Astrocyte (in vitro differentiated cells and primary cell): ENCODE measurements around the gene NUP214. TPM values are rescaled to one million over a fixed set of nuclear protein-coding genes. Genes with fewer than 3 reads are reported as not detected.
A peak's percentile ranks its signal among the peaks of the same experiment; 100 is the strongest.

Source experiments
- DNase-seq: peaks from one replicate; pipeline ENCODE4 v3.0.0-alpha.2; 2010; ENCODE audit warnings: low read depth
- FAIRE-seq: peaks from 2 replicates; lab custom pipeline; 2011; peaks lifted over from hg19 to GRCh38; lab: Jason Lieb, UNC
- H2AFZ ChIP-seq: 2 replicates; pipeline ENCODE4 v1.6.0; 2012; ENCODE audit warnings: low read depth, low read length, inconsistent platforms
- H3K27ac ChIP-seq: 2 replicates; pipeline ENCODE4 v1.5.1; 2011; ENCODE audit warnings: low read depth, low read length, inconsistent platforms
- H3K27me3 ChIP-seq: 2 replicates; pipeline ENCODE4 v1.6.0; 2011; ENCODE audit warnings: low read length, inconsistent platforms; ENCODE audit not compliant: insufficient read depth
- H3K36me3 ChIP-seq: 2 replicates; pipeline ENCODE4 v1.5.1; 2011; ENCODE audit warnings: low read length, inconsistent platforms; ENCODE audit not compliant: insufficient read depth
- H3K4me1 ChIP-seq: 2 replicates; pipeline ENCODE4 v1.5.1; 2011; ENCODE audit warnings: low read length, inconsistent platforms; ENCODE audit not compliant: insufficient read depth
- H3K4me2 ChIP-seq: 2 replicates; pipeline ENCODE4 v1.6.0; 2012; ENCODE audit warnings: low read length, inconsistent platforms
- H3K4me3 ChIP-seq: 2 replicates; pipeline ENCODE4 v1.5.1; 2011; ENCODE audit warnings: low read depth, mild to moderate bottlenecking, low read length, inconsistent platforms; ENCODE audit not compliant: insufficient read depth
- H3K79me2 ChIP-seq: 2 replicates; pipeline ENCODE4 v1.6.0; 2012; ENCODE audit warnings: mild to moderate bottlenecking, low read length, inconsistent platforms; ENCODE audit not compliant: insufficient read depth
- H3K9ac ChIP-seq: 2 replicates; pipeline ENCODE4 v1.6.0; 2012; ENCODE audit warnings: mild to moderate bottlenecking, low read length, inconsistent platforms
- H3K9me3 ChIP-seq: 2 replicates; pipeline ENCODE4 v1.5.1; 2012; ENCODE audit warnings: low read depth, mild to moderate bottlenecking, low read length, inconsistent platforms; ENCODE audit not compliant: insufficient read depth
- H4K20me1 ChIP-seq: 2 replicates; pipeline ENCODE4 v1.6.0; 2012; ENCODE audit warnings: low read length, inconsistent platforms; ENCODE audit not compliant: insufficient read depth
- H3K27ac Mint-ChIP-seq: one replicate; pipeline ENCODE4 v1.8.0; 2021; ENCODE audit warnings: mild to moderate bottlenecking, mixed read lengths; ENCODE audit not compliant: unreplicated experiment
- H3K27me3 Mint-ChIP-seq: one replicate; pipeline ENCODE4 v1.8.0; 2021; ENCODE audit warnings: low read depth, mixed read lengths; ENCODE audit not compliant: unreplicated experiment
- H3K36me3 Mint-ChIP-seq: one replicate; pipeline ENCODE4 v1.8.0; 2021; ENCODE audit warnings: low read depth, mixed read lengths; ENCODE audit not compliant: unreplicated experiment
- H3K4me1 Mint-ChIP-seq: one replicate; pipeline ENCODE4 v1.8.0; 2021; ENCODE audit warnings: low read depth, mixed read lengths; ENCODE audit not compliant: unreplicated experiment
- H3K4me3 Mint-ChIP-seq: one replicate; pipeline ENCODE4 v1.8.0; 2021; ENCODE audit warnings: mild to moderate bottlenecking, moderate library complexity, mixed read lengths; ENCODE audit not compliant: unreplicated experiment
- H3K9me3 Mint-ChIP-seq: one replicate; pipeline ENCODE4 v1.8.0; 2021; ENCODE audit warnings: mild to moderate bottlenecking, mixed read lengths; ENCODE audit not compliant: unreplicated experiment
- CTCF ChIP-seq: IDR thresholded peaks from 2 replicates; pipeline ENCODE4 v1.5.1; 2011; ENCODE audit warnings: low read depth, mild to moderate bottlenecking, inconsistent platforms, low read length, moderate library complexity; ENCODE audit not compliant: insufficient read depth
- EZH2 ChIP-seq: IDR thresholded peaks from 2 replicates; pipeline ENCODE4 v1.6.1; 2012; ENCODE audit warnings: mild to moderate bottlenecking, low read length, inconsistent platforms; ENCODE audit not compliant: insufficient read depth
- total RNA-seq: library from RNA; stranded (reverse); gene quantifications from 2 replicates; pipeline ENCODE4 v1.2.1, GENCODE V29; 2021

Gene NUP214
- total RNA-seq, 1 donor from 2014 or later: 30.5 TPM

- Histone ChIP-seq H3K27ac (no peak overlapping the region), H3K4me1 (peaks cover 16% of the 10 kb centered on the region), H3K27me3 (no peaks in the 10 kb centered on the region), H3K4me3 (no peak overlapping the region), H2AFZ (no peak overlapping the region), H4K20me1 (no peaks in the 10 kb centered on the region), H3K36me3 (no peaks in the 10 kb centered on the region), H3K9ac (no peak overlapping the region), H3K9me3 (no peaks in the 10 kb centered on the region), H3K4me2 (no peak overlapping the region), H3K79me2 (peaks cover 9% of the 10 kb centered on the region)
- no peak overlapping the region for H3K27ac Mint-ChIP-seq
- no peaks in the 10 kb centered on the region for H3K27me3 Mint-ChIP-seq
- no peaks in the 10 kb centered on the region for H3K36me3 Mint-ChIP-seq
- DNase-seq: no peak
- no peak for FAIRE-seq
- no peak for TF ChIP-seq CTCF
- no peak for TF ChIP-seq EZH2
- no peak overlapping the region for H3K4me3 Mint-ChIP-seq
- H3K9me3 Mint-ChIP-seq: peaks cover 2% of the 10 kb centered on the region
- peaks cover 4% of the 10 kb centered on the region for H3K4me1 Mint-ChIP-seq
Measured at GRCh38 chr9:131121346-131121745, 4.0 kb upstream of the NUP214 start.

GRCh38 chr9:131122158-131122557, 3.2 kb upstream of the NUP214 start:
- Histone ChIP-seq H3K9me3 (no peaks in the 10 kb centered on the region), H4K20me1 (peaks cover 4% of the 10 kb centered on the region), H3K9ac (no peak overlapping the region), H3K27me3 (no peaks in the 10 kb centered on the region), H2AFZ (no peak overlapping the region), H3K4me1 (peaks cover 14% of the 10 kb centered on the region), H3K27ac (no peak overlapping the region), H3K36me3 (no peaks in the 10 kb centered on the region), H3K4me2 (no peak overlapping the region), H3K79me2 (peaks cover 16% of the 10 kb centered on the region), H3K4me3 (no peak overlapping the region)
- TF ChIP-seq CTCF (no peak), EZH2 (no peak)
- H3K36me3 Mint-ChIP-seq: no peaks in the 10 kb centered on the region
- no peak overlapping the region for H3K4me3 Mint-ChIP-seq
- H3K9me3 Mint-ChIP-seq: peaks cover 2% of the 10 kb centered on the region
- no peak overlapping the region for H3K27ac Mint-ChIP-seq
- no peaks in the 10 kb centered on the region for H3K27me3 Mint-ChIP-seq
- FAIRE-seq: no peak
- H3K4me1 Mint-ChIP-seq: peaks cover 4% of the 10 kb centered on the region
- DNase-seq: no peak

GRCh38 chr9:131125038-131125287, 423 bp upstream of the NUP214 start:
- H2AFZ ChIP-seq: peak overlapping the region; percentile 65
- peaks cover 2% of the 10 kb centered on the region for H3K9me3 Mint-ChIP-seq

More at GRCh38 chr9:131125038-131125287, 423 bp upstream of the NUP214 start:
- Mint-ChIP-seq H3K36me3 (no peaks in the 10 kb centered on the region), H3K27me3 (no peaks in the 10 kb centered on the region), H3K27ac (peak overlapping the region; percentile 85), H3K4me3 (peak overlapping the region; percentile 98), H3K4me1 (peaks cover 4% of the 10 kb centered on the region)
- H3K79me2 ChIP-seq: peaks cover 32% of the 10 kb centered on the region
- DNase-seq: no peak
- peak overlapping the region; percentile 91 for H3K9ac ChIP-seq
- no peaks in the 10 kb centered on the region for H3K27me3 ChIP-seq
- FAIRE-seq: no peak
- peaks cover 4% of the 10 kb centered on the region for H4K20me1 ChIP-seq
- peak overlapping the region; percentile 68 for H3K27ac ChIP-seq
- H3K4me1 ChIP-seq: peaks cover 11% of the 10 kb centered on the region
- peak overlapping the region; percentile 85 for H3K4me2 ChIP-seq
- TF ChIP-seq EZH2 (no peak), CTCF (no peak)
- peaks cover 16% of the 10 kb centered on the region for H3K36me3 ChIP-seq
- H3K4me3 ChIP-seq: peak overlapping the region; percentile 84
- H3K9me3 ChIP-seq: no peaks in the 10 kb centered on the region
